BLaER1 treated with 17β-estradiol and CSF1 and Interleukin-3, amounts not matched to agents 10 nM and 100 nM (cell line): ENCODE data around the gene APOL3.
"Not testable (repeated sequence)": the region's sequence is repeated elsewhere in the genome, so short reads cannot be mapped to it uniquely, and the experiment has no call there.

Experiments
- H3K27ac ChIP-seq, 11 experiments: shearing (Covaris generic); formaldehyde crosslinking; 2 replicates each; pipeline ENCODE4 v1.8.1; 2022
- H3K27me3 ChIP-seq, 11 experiments: shearing (Covaris generic); formaldehyde crosslinking; 2 replicates each; pipeline ENCODE4 v1.8.1; 2022
- H3K36me3 ChIP-seq, 11 experiments: shearing (Covaris generic); formaldehyde crosslinking; 2 replicates each; pipeline ENCODE4 v1.8.1; 2022
- H3K4me1 ChIP-seq, 10 experiments: shearing (Covaris generic); formaldehyde crosslinking; 2 replicates each; pipeline ENCODE4 v1.8.1; 2022
- H3K4me2 ChIP-seq, 11 experiments: shearing (Covaris generic); formaldehyde crosslinking; 2 replicates each; pipeline ENCODE4 v1.8.1; 2022
- H3K4me3 ChIP-seq, 10 experiments: shearing (Covaris generic); formaldehyde crosslinking; 2 replicates each; pipeline ENCODE4 v1.8.1; 2022
- H3K9ac ChIP-seq, 11 experiments: shearing (Covaris generic); formaldehyde crosslinking; 2 replicates each; pipeline ENCODE4 v1.8.1; 2022
- H3K9me3 ChIP-seq, 11 experiments: shearing (Covaris generic); formaldehyde crosslinking; replicated peaks in 1 of 11; 2 replicates each; pipeline ENCODE4 v1.8.1; 2022
- H4K20me1 ChIP-seq, 11 experiments: shearing (Covaris generic); formaldehyde crosslinking; 2 replicates each; pipeline ENCODE4 v1.8.1; 2022
- Cebpa-rat ChIP-seq, 11 experiments: shearing (Covaris generic); IDR thresholded peaks; 2 replicates each; pipeline ENCODE4 v1.8.1; 2022

The APOL3 gene

GRCh38 chr22:36165141-36165540 is 4.6 kb upstream of the APOL3 start:
- H3K27me3 ChIP-seq, result no peaks in the 10 kb centered on the region
- no peak for TF ChIP-seq Cebpa-rat (IDR thresholded peaks at IDR 0.05)
- no peaks in the 10 kb centered on the region for H3K36me3 ChIP-seq
- 0 out of 20 replicates have a peak overlapping the region, but pooled peaks of 1 of the 10 experiments have one; percentile 18 for H3K4me3 ChIP-seq
- H3K4me2 ChIP-seq, result peak overlapping the region in 7 of 11 experiments; percentile 3 to 99 (median 97); a peak in 14 of 22 replicates
- H3K27ac ChIP-seq, result peak overlapping the region in 7 of 11 experiments; percentile 8 to 95 (median 80); a peak in 12 of 22 replicates
- H4K20me1 ChIP-seq, result no peaks in the 10 kb centered on the region
- peak overlapping the region in 5 of 11 experiments; percentile 20 to 63 (median 55); a peak in 7 of 22 replicates for H3K9ac ChIP-seq
- H3K4me1 ChIP-seq, result peaks cover 62 to 79% (median 72%) of the 10 kb centered on the region in 10 experiments
- H3K9me3 ChIP-seq, result peaks cover 0 to 16% (median 9%) of the 10 kb centered on the region in 11 experiments; a peak in 10 of 22 replicates

DNA sequence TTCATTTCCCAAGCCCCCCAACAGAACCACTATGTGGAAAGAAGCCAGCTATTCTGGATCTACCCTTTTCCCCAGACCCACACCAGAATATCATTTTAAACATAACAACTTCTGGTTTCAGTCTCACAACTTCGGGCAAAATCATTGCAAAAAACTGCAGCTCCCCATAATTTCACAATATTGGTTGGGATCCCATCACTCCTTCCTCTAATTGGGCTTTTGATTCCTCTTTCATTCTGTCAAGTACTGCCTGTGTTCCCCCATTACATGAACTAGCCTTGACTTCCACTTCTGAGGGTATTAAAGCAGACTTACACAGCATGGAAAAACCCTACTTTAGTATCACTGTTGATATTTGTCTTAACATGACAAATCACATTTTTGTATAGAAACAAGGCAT is 4.1 kb upstream of the APOL3 start:
- Histone ChIP-seq H3K4me2 (peak overlapping the region in 10 of 11 experiments; percentile 4 to 99 (median 96); a peak in 16 of 22 replicates), H3K4me3 (peak overlapping the region in 4 of 10 experiments; percentile 11 to 26 (median 17); a peak in 5 of 20 replicates), H3K36me3 (no peaks in the 10 kb centered on the region), H3K4me1 (peaks cover 67 to 84% (median 78%) of the 10 kb centered on the region in 10 experiments), H4K20me1 (no peaks in the 10 kb centered on the region), H3K27me3 (no peaks in the 10 kb centered on the region), H3K9me3 (peaks cover 0 to 16% (median 9%) of the 10 kb centered on the region in 11 experiments; a peak in 10 of 22 replicates), H3K27ac (peak overlapping the region in 7 of 11 experiments; percentile 8 to 95 (median 80); a peak in 13 of 22 replicates), H3K9ac (peak overlapping the region in 5 of 11 experiments; percentile 42 to 67 (median 58); a peak in 8 of 22 replicates)
- peak in 4 of 11 experiments; percentile 44 to 72 (median 58); a peak in 4 of 22 replicates for TF ChIP-seq Cebpa-rat (IDR thresholded peaks at IDR 0.05)

DNA sequence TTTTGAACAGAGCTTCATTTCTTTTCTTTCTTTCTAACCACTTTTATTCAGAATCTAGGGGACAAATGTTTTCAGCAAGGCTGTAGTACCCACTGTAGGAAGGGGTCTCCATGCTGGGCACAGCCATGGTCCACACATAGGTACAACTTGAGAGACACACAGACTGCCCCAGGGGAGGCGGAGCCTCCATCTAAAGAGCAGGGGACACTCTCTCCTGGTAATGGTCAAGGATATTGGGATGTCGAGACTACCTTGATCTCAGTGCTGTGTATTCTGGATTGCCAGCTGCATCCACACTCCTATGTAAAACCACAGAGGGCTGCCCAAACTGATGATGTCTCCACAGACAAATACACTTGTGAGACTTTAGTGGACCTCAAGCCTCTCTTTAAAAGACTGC is 2.9 kb upstream of the APOL3 start:
- H3K9me3 ChIP-seq, result peaks cover 0 to 6% (median under 1%) of the 10 kb centered on the region in 11 experiments; a peak in 6 of 22 replicates
- H3K4me3 ChIP-seq, result no peak overlapping the region
- H4K20me1 ChIP-seq, result no peaks in the 10 kb centered on the region
- no peaks in the 10 kb centered on the region for H3K36me3 ChIP-seq
- peaks cover 78 to 95% (median 89%) of the 10 kb centered on the region in 10 experiments for H3K4me1 ChIP-seq
- H3K4me2 ChIP-seq, result peak overlapping the region; percentile 92 to 99 (median 97)
- TF ChIP-seq Cebpa-rat (IDR thresholded peaks at IDR 0.05), result no peak
- H3K27ac ChIP-seq, result peak overlapping the region in 10 of 11 experiments; percentile 56 to 96 (median 88); a peak in 18 of 22 replicates
- H3K9ac ChIP-seq, result peak overlapping the region in 7 of 11 experiments; percentile 37 to 90 (median 60); a peak in 7 of 22 replicates
- H3K27me3 ChIP-seq, result no peaks in the 10 kb centered on the region

DNA sequence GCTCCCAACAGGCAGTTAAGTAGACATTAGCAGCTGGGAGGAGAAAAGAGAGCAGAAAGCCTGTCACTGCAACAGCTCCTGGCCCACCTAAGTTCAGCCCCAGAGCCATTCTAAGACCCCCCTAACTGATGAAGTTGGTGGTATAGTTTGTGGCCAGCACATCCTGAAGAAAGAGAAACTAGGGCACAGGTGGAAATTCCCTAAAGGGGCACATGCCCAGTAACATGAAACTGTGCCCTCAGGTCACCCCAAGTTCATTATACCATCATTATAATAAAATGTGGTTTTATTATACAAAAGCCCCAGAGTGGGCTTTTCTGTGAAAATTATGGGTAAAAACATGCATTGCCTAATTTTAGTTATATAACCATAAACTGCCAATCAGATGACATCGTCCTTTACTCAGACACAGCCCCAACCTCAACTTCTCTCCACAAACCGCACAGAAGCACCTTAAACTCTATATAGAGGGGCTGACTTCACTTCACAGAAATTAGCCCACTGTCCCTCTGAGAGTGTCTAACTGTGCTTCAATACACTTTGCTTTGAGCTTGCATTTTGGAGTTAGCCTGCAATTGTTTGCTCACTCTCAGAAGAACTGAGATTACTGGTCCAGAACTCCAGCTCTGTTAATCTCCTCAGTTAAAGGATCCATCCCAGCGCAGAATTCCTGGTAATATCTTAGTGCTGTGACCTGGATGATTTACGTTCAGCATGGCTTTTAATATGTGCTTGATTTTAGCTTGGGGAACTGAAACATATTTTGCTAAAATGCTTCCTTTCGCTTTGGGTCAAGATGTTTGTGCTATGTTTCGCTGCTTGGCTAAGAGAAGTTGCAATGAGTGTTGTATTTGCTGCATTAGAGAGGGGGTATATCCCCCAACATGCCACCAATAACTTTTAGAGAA is 1.8 kb upstream of the APOL3 start:
- peak overlapping the region; percentile 47 to 96 (median 84); a peak in 21 of 22 replicates for H3K27ac ChIP-seq
- no peaks in the 10 kb centered on the region for H3K9me3 ChIP-seq
- peaks cover 87 to 100% (median 98%) of the 10 kb centered on the region in 10 experiments for H3K4me1 ChIP-seq
- H3K4me3 ChIP-seq, result peak overlapping the region in 3 of 10 experiments; percentile 4 to 23 (median 12); a peak in 4 of 20 replicates
- no peak for TF ChIP-seq Cebpa-rat (IDR thresholded peaks at IDR 0.05)
- H3K36me3 ChIP-seq, result no peaks in the 10 kb centered on the region
- no peaks in the 10 kb centered on the region for H4K20me1 ChIP-seq
- peak overlapping the region; percentile 29 to 90 (median 67); a peak in 20 of 22 replicates for H3K9ac ChIP-seq
- H3K4me2 ChIP-seq, result peak overlapping the region; percentile 92 to 99 (median 97)
- H3K27me3 ChIP-seq, result no peaks in the 10 kb centered on the region

DNA sequence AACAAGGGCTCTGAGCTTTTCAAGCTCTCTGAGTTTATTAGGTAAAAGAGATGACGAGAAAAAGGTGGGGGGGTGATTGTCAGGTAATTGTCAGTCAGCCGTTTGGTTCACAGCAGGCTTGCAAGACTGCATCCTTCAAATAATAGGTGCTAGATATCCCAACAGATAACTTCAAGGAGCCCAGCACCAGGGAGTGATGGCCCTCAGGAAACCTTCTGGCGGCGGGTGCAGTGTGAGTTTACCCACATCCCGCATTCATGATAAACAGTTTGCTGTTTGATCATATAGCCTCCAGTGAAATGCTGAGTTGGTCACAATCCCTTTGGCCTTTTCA is 1.2 kb upstream of the APOL3 start:
- not testable (repeated sequence) for H4K20me1 ChIP-seq, H3K27me3 ChIP-seq, H3K36me3 ChIP-seq, H3K9me3 ChIP-seq
- peak overlapping the region in 1 of 10 experiments; percentile 4; a peak in 3 of 20 replicates for H3K4me3 ChIP-seq
- H3K4me2 ChIP-seq, result peak overlapping the region; percentile 92 to 99 (median 97)
- peak overlapping the region in 10 of 11 experiments; percentile 29 to 90 (median 68); a peak in 17 of 22 replicates for H3K9ac ChIP-seq
- H3K27ac ChIP-seq, result peak overlapping the region; percentile 47 to 96 (median 84); a peak in 21 of 22 replicates
- peaks cover 85 to 99% (median 95%) of the 10 kb centered on the region in 10 experiments for H3K4me1 ChIP-seq

GRCh38 chr22:36156515-36157419 is 3.8 kb downstream of the APOL3 start:
- H3K4me3 ChIP-seq, result peak overlapping the region; percentile 50 to 75 (median 66)
- H3K36me3 ChIP-seq, result peaks cover 4 to 40% (median 23%) of the 10 kb centered on the region in 11 experiments; a peak in 16 of 22 replicates
- TF ChIP-seq Cebpa-rat (IDR thresholded peaks at IDR 0.05), result no peak
- peaks cover 0 to 16% (median 9%) of the 10 kb centered on the region in 11 experiments; a peak in 10 of 22 replicates for H3K9me3 ChIP-seq
- no peaks in the 10 kb centered on the region for H3K27me3 ChIP-seq
- H3K4me2 ChIP-seq, result peak overlapping the region; percentile 92 to 99 (median 97)
- H3K4me1 ChIP-seq, result peaks cover 66 to 82% (median 71%) of the 10 kb centered on the region in 10 experiments
- peak overlapping the region; percentile 80 to 96 (median 91) for H3K27ac ChIP-seq
- H3K9ac ChIP-seq, result peak overlapping the region; percentile 80 to 91 (median 86)
- no peaks in the 10 kb centered on the region for H4K20me1 ChIP-seq

DNA sequence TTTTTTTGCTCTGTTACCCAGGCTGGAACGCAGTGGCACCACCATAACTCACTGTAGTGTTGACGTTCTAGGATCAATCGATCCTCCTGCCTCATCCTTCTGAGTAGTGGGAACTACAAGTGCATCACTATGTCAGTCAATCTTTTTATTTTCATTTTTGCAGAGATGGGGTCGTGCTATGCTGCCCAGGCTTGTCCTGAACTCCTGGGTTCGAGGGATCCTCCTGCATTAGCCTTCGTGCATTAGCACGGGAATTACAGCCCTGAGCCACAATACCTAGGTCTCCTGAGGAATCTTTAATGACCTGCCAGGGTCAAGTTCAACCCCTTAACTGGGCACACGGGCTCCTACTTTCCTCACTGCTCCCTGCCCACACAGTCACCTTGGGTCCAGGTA is 4.4 kb downstream of the APOL3 start:
- no peak for TF ChIP-seq Cebpa-rat (IDR thresholded peaks at IDR 0.05)
- H3K27ac ChIP-seq, result peak overlapping the region; percentile 80 to 96 (median 91)
- H3K36me3 ChIP-seq, result peaks cover 4 to 43% (median 23%) of the 10 kb centered on the region in 11 experiments; a peak in 16 of 22 replicates
- H3K9me3 ChIP-seq, result peaks cover 0 to 18% (median 9%) of the 10 kb centered on the region in 11 experiments; a peak in 10 of 22 replicates
- no peaks in the 10 kb centered on the region for H3K27me3 ChIP-seq
- H4K20me1 ChIP-seq, result no peaks in the 10 kb centered on the region
- peak overlapping the region; percentile 92 to 99 (median 97) for H3K4me2 ChIP-seq
- H3K4me1 ChIP-seq, result peaks cover 60 to 79% (median 64%) of the 10 kb centered on the region in 10 experiments
- H3K9ac ChIP-seq, result peak overlapping the region; percentile 80 to 91 (median 86)
- peak overlapping the region; percentile 50 to 75 (median 66) for H3K4me3 ChIP-seq

- TF ChIP-seq Cebpa-rat (IDR thresholded peaks at IDR 0.05), result no peak
- Histone ChIP-seq H3K9me3 (peaks cover 0 to 18% (median 9%) of the 10 kb centered on the region in 11 experiments; a peak in 10 of 22 replicates), H3K4me1 (peaks cover 56 to 79% (median 60%) of the 10 kb centered on the region in 10 experiments), H3K9ac (peak overlapping the region; percentile 80 to 91 (median 86); a peak in 20 of 22 replicates), H3K27ac (peak overlapping the region; percentile 80 to 96 (median 91); a peak in 20 of 22 replicates), H3K4me2 (peak overlapping the region; percentile 92 to 99 (median 97)), H3K36me3 (peaks cover 4 to 43% (median 27%) of the 10 kb centered on the region in 11 experiments; a peak in 16 of 22 replicates), H3K27me3 (no peaks in the 10 kb centered on the region), H3K4me3 (peak overlapping the region; percentile 50 to 75 (median 66); a peak in 17 of 20 replicates), H4K20me1 (0 out of 22 replicates have a peak, but pooled peaks cover 0 to under 1% (median 0%) of the 10 kb centered on the region in 11 experiments)
Observed at GRCh38 chr22:36155702-36156101, 4.9 kb downstream of the APOL3 start.
